H1 (cell line): Measurements from ENCODE around the gene GNAQ. TPM values are rescaled to one million over a fixed set of nuclear protein-coding genes. Genes with fewer than 3 reads are reported as not detected.

ENCODE experiments used
- CTCF ChIA-PET: fragments of 300-600 bp; sonication (Branson Sonifier 250); formaldehyde crosslinking; loops from one replicate; lab custom pipeline; 2021; ENCODE audit not compliant: partially characterized antibody; lab: Charles Lee
- POLR2A ChIA-PET: fragments of 300-600 bp; sonication (Branson Sonifier 250); formaldehyde crosslinking; loops from one replicate; lab custom pipeline; 2021; ENCODE audit warnings: inconsistent platforms; ENCODE audit not compliant: partially characterized antibody; lab: Charles Lee
- DNase-seq, 2 experiments: peaks; one replicate each; pipeline versions ENCODE4 v3.0.0 to v3.0.0-alpha.2; 2010 to 2022; ENCODE audit warnings: low spot score in 2 of 2, low read depth in 1 of 2, mixed read lengths in 1 of 2
- FAIRE-seq: peaks from 2 replicates; lab custom pipeline; 2011; peaks lifted over from hg19 to GRCh38; lab: Jason Lieb, UNC
- H2AFZ ChIP-seq: 2 replicates; pipeline ENCODE4 v1.8.1; 2012; ENCODE audit warnings: low read length, inconsistent platforms
- H2AK5ac ChIP-seq: 2 replicates; pipeline ENCODE4 v1.6.1; 2013; ENCODE audit warnings: low read depth, low read length
- H2BK120ac ChIP-seq: replicated peaks from 2 replicates; pipeline ENCODE3; 2013; ENCODE audit warnings: low read depth, low read length, inconsistent platforms
- H2BK12ac ChIP-seq: 2 replicates; pipeline ENCODE4 v1.6.1; 2013; ENCODE audit warnings: low read depth, low read length
- H2BK15ac ChIP-seq: 2 replicates; pipeline ENCODE4 v1.6.1; 2013; ENCODE audit warnings: low read length
- H2BK20ac ChIP-seq: 2 replicates; pipeline ENCODE4 v1.6.1; 2013; ENCODE audit warnings: low read length
- H2BK5ac ChIP-seq: 2 replicates; pipeline ENCODE4 v1.6.1; 2013; ENCODE audit warnings: low read depth, low read length
- H3K14ac ChIP-seq: 2 replicates; pipeline ENCODE4 v1.6.1; 2013; ENCODE audit warnings: inconsistent platforms; ENCODE audit not compliant: insufficient read length
- H3K18ac ChIP-seq: 2 replicates; pipeline ENCODE4 v1.6.1; 2013; ENCODE audit warnings: low read length; ENCODE audit errors: extremely low read depth
- H3K23ac ChIP-seq: 2 replicates; pipeline ENCODE4 v1.6.1; 2013; ENCODE audit warnings: inconsistent platforms; ENCODE audit not compliant: insufficient read length
- H3K23me2 ChIP-seq: 2 replicates; pipeline ENCODE4 v1.6.1; 2013; ENCODE audit warnings: low read depth, low read length
- H3K27ac ChIP-seq: 2 replicates; pipeline ENCODE4 v1.6.1; 2011; ENCODE audit warnings: low read depth, low read length, inconsistent platforms
- H3K27me3 ChIP-seq, 4 experiments: replicated peaks in 1 of 4; 1 replicate in 1 of 4; 2 replicates in 3 of 4; pipeline versions ENCODE4 v1.6.1 to v1.8.1; 2011 to 2013; ENCODE audit warnings: low read length in 3 of 4, mild to moderate bottlenecking in 3 of 4, inconsistent platforms in 2 of 4, mixed read lengths in 2 of 4, moderate library complexity in 1 of 4; ENCODE audit not compliant: control insufficient read depth in 3 of 4, insufficient read depth in 3 of 4; ENCODE audit errors: extremely low read depth in 1 of 4
- H3K36me3 ChIP-seq, 4 experiments: 2 replicates each; pipeline versions ENCODE4 v1.6.1 to v1.8.1; 2011 to 2013; ENCODE audit warnings: mild to moderate bottlenecking in 4 of 4, low read length in 3 of 4, moderate library complexity in 2 of 4, control low read depth in 1 of 4, inconsistent platforms in 1 of 4; ENCODE audit not compliant: insufficient read depth in 4 of 4, control insufficient read depth in 2 of 4
- H3K4ac ChIP-seq: replicated peaks from 2 replicates; pipeline ENCODE3; 2013; ENCODE audit warnings: low read length, low read depth, mixed read lengths, inconsistent platforms; ENCODE audit not compliant: insufficient read length
- H3K4me1 ChIP-seq, 4 experiments: replicated peaks in 1 of 4; 1 replicate in 1 of 4; 2 replicates in 3 of 4; pipeline versions ENCODE4 v1.6.1 to v1.8.1; 2011 to 2013; ENCODE audit warnings: low read length in 3 of 4, inconsistent platforms in 2 of 4, mixed read lengths in 1 of 4; ENCODE audit not compliant: insufficient read depth in 4 of 4, control insufficient read depth in 3 of 4
- H3K4me2 ChIP-seq, 2 experiments: 2 replicates each; pipeline versions ENCODE4 v1.6.1 to v1.8.1; 2011 to 2013; ENCODE audit warnings: low read depth in 2 of 2, low read length in 2 of 2, control low read depth in 1 of 2, inconsistent platforms in 1 of 2, mild to moderate bottlenecking in 1 of 2; ENCODE audit not compliant: insufficient read depth in 1 of 2
- H3K4me3 ChIP-seq, 4 experiments: fragments of 200-600, 300-600 bp in 1 of 4; sonication (generic), shearing (Covaris generic), sonication (Bioruptor Twin) in 1 of 4; 2 replicates each; pipeline versions ENCODE4 v1.5.1 to v1.8.1; 2011 to 2016; ENCODE audit warnings: low read length in 4 of 4, low read depth in 3 of 4, control low read depth in 2 of 4, inconsistent platforms in 2 of 4, mild to moderate bottlenecking in 2 of 4, mixed read lengths in 1 of 4, moderate library complexity in 1 of 4; ENCODE audit not compliant: insufficient read depth in 2 of 4; ENCODE audit errors: extremely low read depth in 1 of 4
- H3K56ac ChIP-seq: replicated peaks from 2 replicates; pipeline ENCODE3; 2013; ENCODE audit warnings: low read depth, mild to moderate bottlenecking, mixed read lengths, low read length, inconsistent platforms; ENCODE audit not compliant: insufficient read length
- H3K79me1 ChIP-seq: 2 replicates; pipeline ENCODE4 v1.6.1; 2013; ENCODE audit warnings: low read depth, low read length, control low read depth
- H3K79me2 ChIP-seq, 2 experiments: 2 replicates each; pipeline versions ENCODE4 v1.6.1 to v1.8.1; 2012 to 2013; ENCODE audit warnings: low read length in 2 of 2, mild to moderate bottlenecking in 2 of 2, inconsistent platforms in 1 of 2; ENCODE audit not compliant: insufficient read depth in 2 of 2, control insufficient read depth in 1 of 2
- H3K9ac ChIP-seq, 4 experiments: replicated peaks in 1 of 4; 1 replicate in 1 of 4; 2 replicates in 3 of 4; pipeline versions ENCODE4 v1.6.1 to v1.8.1; 2011 to 2013; ENCODE audit warnings: low read depth in 3 of 4, low read length in 3 of 4, control low read depth in 2 of 4, mild to moderate bottlenecking in 2 of 4, moderate library complexity in 2 of 4, inconsistent platforms in 1 of 4; ENCODE audit errors: extremely low read depth in 1 of 4
- H3K9me3 ChIP-seq, 2 experiments: 2 replicates each; pipeline versions ENCODE4 v1.6.1 to v1.8.1; 2012 to 2013; ENCODE audit warnings: mild to moderate bottlenecking in 2 of 2, moderate library complexity in 2 of 2, control low read depth in 1 of 2, inconsistent platforms in 1 of 2, low read depth in 1 of 2, low read length in 1 of 2, mixed read lengths in 1 of 2; ENCODE audit not compliant: insufficient read depth in 2 of 2
- H4K20me1 ChIP-seq, 2 experiments: replicated peaks in 1 of 2; 2 replicates each; pipeline versions ENCODE3 to v1.8.1; 2011 to 2013; ENCODE audit warnings: inconsistent platforms in 2 of 2, low read length in 2 of 2, mild to moderate bottlenecking in 1 of 2; ENCODE audit not compliant: insufficient read depth in 2 of 2, control insufficient read depth in 1 of 2
- H4K5ac ChIP-seq: 2 replicates; pipeline ENCODE4 v1.6.1; 2013; ENCODE audit warnings: low read length, low read depth, mixed read lengths, inconsistent platforms; ENCODE audit not compliant: insufficient read length
- H4K8ac ChIP-seq: 2 replicates; pipeline ENCODE4 v1.8.0; 2013; ENCODE audit warnings: mild to moderate bottlenecking, moderate library complexity, low read length, inconsistent platforms; ENCODE audit not compliant: insufficient read depth; ENCODE audit errors: extremely low read depth
- H4K91ac ChIP-seq: replicated peaks from 2 replicates; pipeline ENCODE3; 2013; ENCODE audit warnings: low read length, mixed read lengths, inconsistent platforms; ENCODE audit not compliant: insufficient read length
- FOSL1 ChIP-seq: IDR thresholded peaks from 2 replicates; pipeline ENCODE4 v1.6.1; 2011; ENCODE audit warnings: mild to moderate bottlenecking, low read depth, low read length, moderate library complexity; ENCODE audit not compliant: insufficient read depth
- TAF1 ChIP-seq: IDR thresholded peaks from 2 replicates; pipeline ENCODE4 v1.6.1; 2011; ENCODE audit warnings: mild to moderate bottlenecking, low read depth, low read length
- polyA plus RNA-seq, 7 experiments: library from polyadenylated mRNA; depleted of rRNA in 3 of 7; stranded (reverse) in 5 of 7; unstranded in 2 of 7; fragments of >200 nt in 5 of 7; fragments of 200-250 nt in 2 of 7; gene quantifications; 1 replicate in 5 of 7; 2 replicates in 1 of 7; 4 replicates in 1 of 7; pipeline versions ENCODE4 v1.2.1 to v1.2.3, GENCODE V29; 2011 to 2013; ENCODE audit warnings: missing spikeins in 2 of 7, mixed read lengths in 2 of 7
- total RNA-seq: library from RNA; stranded (reverse); fragmentation: NEBNext Ultra II Directional; extraction: Animal tissue kit (Norgen Biotek cat#: 25700); gene quantifications from 2 replicates; pipeline ENCODE4 v1.2.1, GENCODE V29; 2021

Gene GNAQ
- total and polyA plus RNA-seq, 2 of the 8 experiments (the other 6 are each of a cell fraction or from before 2014, with no cell fraction given): 22.8 to 63.8 TPM

DNA sequence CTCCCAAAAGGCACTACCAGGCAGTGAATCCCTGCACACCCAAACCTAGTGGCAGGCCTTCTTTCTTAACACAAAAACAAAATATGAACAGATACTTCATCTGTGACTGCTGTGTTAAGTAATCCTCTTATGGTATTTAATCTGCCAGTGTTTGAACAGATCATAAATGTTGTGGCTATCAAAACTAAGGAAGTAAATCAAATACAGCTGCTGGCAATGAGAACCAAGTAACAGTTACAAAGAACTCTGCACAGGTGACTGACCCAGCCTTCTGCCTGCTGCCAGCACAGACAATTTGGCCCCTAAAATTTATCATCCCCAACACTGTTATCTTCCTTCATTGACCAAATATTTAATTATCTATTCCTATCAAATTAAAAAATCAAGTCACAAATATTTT is 78.0 kb downstream of the GNAQ start:
- H4K8ac ChIP-seq: no peak overlapping the region
- H2BK120ac ChIP-seq: no peak overlapping the region
- no peak overlapping the region for H3K4me3 ChIP-seq
- no peak overlapping the region for H3K18ac ChIP-seq
- H3K56ac ChIP-seq: no peak overlapping the region
- no peak overlapping the region for H2BK20ac ChIP-seq
- no peak overlapping the region for H3K9ac ChIP-seq
- FAIRE-seq: no peak
- no peak for TF ChIP-seq FOSL1
- TF ChIP-seq TAF1: no peak
- H2AFZ ChIP-seq: no peak overlapping the region
- H3K4me2 ChIP-seq: no peak overlapping the region
- no peaks in the 10 kb centered on the region for H3K27me3 ChIP-seq
- H2BK12ac ChIP-seq: no peak overlapping the region
- CTCF ChIA-PET: no interaction called here
- peaks cover 2 to 20% (median 6%) of the 10 kb centered on the region in 4 experiments; a peak in 6 of 7 replicates for H3K4me1 ChIP-seq
- H2AK5ac ChIP-seq: no peak overlapping the region
- H3K36me3 ChIP-seq: no peaks in the 10 kb centered on the region
- H4K20me1 ChIP-seq: peaks cover 3 to 5% of the 10 kb centered on the region in 2 experiments
- no peak overlapping the region for H2BK5ac ChIP-seq
- POLR2A ChIA-PET: interaction anchor here (0.8 kb wide), 1 partner anchor 13 kb away, joined by 3 read pairs; no protein-coding TSS in a partner anchor
- H3K4ac ChIP-seq: no peak overlapping the region
- no peak for DNase-seq
- no peak overlapping the region for H3K14ac ChIP-seq
- no peak overlapping the region for H3K27ac ChIP-seq
- H4K5ac ChIP-seq: no peak overlapping the region
- no peak overlapping the region for H3K23ac ChIP-seq
- no peaks in the 10 kb centered on the region for H3K9me3 ChIP-seq
- H3K23me2 ChIP-seq: no peaks in the 10 kb centered on the region
- no peak overlapping the region for H4K91ac ChIP-seq
- H2BK15ac ChIP-seq: no peak overlapping the region
- peaks cover 5% of the 10 kb centered on the region; the same call in 1 of the 2 replicates for H3K79me1 ChIP-seq
- H3K79me2 ChIP-seq: peaks cover 0 to 71% of the 10 kb centered on the region in 2 experiments; a peak in 3 of 4 replicates
